Measurements from ENCODE around the gene NRGN. TPM values are rescaled to one million over a fixed set of nuclear protein-coding genes. Genes with fewer than 3 reads are reported as not detected.

The NRGN gene
- total and polyA plus RNA-seq, 4 donors: 0.51 to 1.7 (median 1.6) TPM; not detected in 1

- H3K4me1 ChIP-seq (ENCODE audit: control insufficient read depth in 4 of 4, insufficient read depth in 4 of 4, low read length in 3 of 4): peaks cover 13 to 25% (median 18%) of the 10 kb centered on the region in 4 donors
- no peak overlapping the region for H3K4me3 ChIP-seq (ENCODE audit: low read depth in 1 of 3, low read length in 3 of 3)
- H3K9me3 ChIP-seq (ENCODE audit: control insufficient read depth in 4 of 4, low read length in 3 of 4): no peaks in the 10 kb centered on the region
- TF ChIP-seq, protein P1, sequence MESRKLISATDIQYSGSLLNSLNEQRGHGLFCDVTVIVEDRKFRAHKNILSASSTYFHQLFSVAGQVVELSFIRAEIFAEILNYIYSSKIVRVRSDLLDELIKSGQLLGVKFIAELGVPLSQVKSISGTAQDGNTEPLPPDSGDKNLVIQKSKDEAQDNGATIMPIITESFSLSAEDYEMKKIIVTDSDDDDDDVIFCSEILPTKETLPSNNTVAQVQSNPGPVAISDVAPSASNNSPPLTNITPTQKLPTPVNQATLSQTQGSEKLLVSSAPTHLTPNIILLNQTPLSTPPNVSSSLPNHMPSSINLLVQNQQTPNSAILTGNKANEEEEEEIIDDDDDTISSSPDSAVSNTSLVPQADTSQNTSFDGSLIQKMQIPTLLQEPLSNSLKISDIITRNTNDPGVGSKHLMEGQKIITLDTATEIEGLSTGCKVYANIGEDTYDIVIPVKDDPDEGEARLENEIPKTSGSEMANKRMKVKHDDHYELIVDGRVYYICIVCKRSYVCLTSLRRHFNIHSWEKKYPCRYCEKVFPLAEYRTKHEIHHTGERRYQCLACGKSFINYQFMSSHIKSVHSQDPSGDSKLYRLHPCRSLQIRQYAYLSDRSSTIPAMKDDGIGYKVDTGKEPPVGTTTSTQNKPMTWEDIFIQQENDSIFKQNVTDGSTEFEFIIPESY (IDR thresholded peaks at IDR 0.05): no peak
- TF ChIP-seq ATF3 (IDR thresholded peaks at IDR 0.05) (no peak), FOXA1 (IDR thresholded peaks at IDR 0.05) (no peak), TAF1 (conservative IDR thresholded peaks at IDR 0.05) (no peak), RXRA (IDR thresholded peaks at IDR 0.05) (no peak), JUND (IDR thresholded peaks at IDR 0.05) (no peak), GABPA (IDR thresholded peaks at IDR 0.05 in 1 of 2, conservative IDR thresholded peaks at IDR 0.05 in 1 of 2) (no peak), NR2F2 (IDR thresholded peaks at IDR 0.05) (no peak), YY1 (IDR thresholded peaks at IDR 0.05) (no peak), MAX (IDR thresholded peaks at IDR 0.05) (no peak)
- TF ChIP-seq, protein P2, sequence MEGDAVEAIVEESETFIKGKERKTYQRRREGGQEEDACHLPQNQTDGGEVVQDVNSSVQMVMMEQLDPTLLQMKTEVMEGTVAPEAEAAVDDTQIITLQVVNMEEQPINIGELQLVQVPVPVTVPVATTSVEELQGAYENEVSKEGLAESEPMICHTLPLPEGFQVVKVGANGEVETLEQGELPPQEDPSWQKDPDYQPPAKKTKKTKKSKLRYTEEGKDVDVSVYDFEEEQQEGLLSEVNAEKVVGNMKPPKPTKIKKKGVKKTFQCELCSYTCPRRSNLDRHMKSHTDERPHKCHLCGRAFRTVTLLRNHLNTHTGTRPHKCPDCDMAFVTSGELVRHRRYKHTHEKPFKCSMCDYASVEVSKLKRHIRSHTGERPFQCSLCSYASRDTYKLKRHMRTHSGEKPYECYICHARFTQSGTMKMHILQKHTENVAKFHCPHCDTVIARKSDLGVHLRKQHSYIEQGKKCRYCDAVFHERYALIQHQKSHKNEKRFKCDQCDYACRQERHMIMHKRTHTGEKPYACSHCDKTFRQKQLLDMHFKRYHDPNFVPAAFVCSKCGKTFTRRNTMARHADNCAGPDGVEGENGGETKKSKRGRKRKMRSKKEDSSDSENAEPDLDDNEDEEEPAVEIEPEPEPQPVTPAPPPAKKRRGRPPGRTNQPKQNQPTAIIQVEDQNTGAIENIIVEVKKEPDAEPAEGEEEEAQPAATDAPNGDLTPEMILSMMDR (IDR thresholded peaks at IDR 0.05; ENCODE audit: low read depth, low read length, missing input control): no peak
- no peaks in the 10 kb centered on the region for H3K36me3 ChIP-seq (ENCODE audit: control insufficient read depth in 4 of 4, insufficient read depth in 3 of 4, low read depth in 1 of 4, low read length in 3 of 4)
- WGBS: 63% methylated on average over 2 of the region's 2 CpGs
- no peak overlapping the region for H3K9ac ChIP-seq (ENCODE audit: low read depth in 1 of 2, low read length in 2 of 2)
- DNase-seq (ENCODE audit: low spot score): no peak
- H3K27me3 ChIP-seq (ENCODE audit: control insufficient read depth in 4 of 4, insufficient read depth in 4 of 4, low read length in 3 of 4): peaks cover 0 to 5% (median under 1%) of the 10 kb centered on the region in 4 donors
- no peak overlapping the region for H3K27ac ChIP-seq (ENCODE audit: low read depth in 1 of 2, low read length in 2 of 2)
Observed at GRCh38 chr11:124742555-124742954, 2.8 kb downstream of the NRGN start.

- Histone ChIP-seq H3K9me3 (ENCODE audit: control insufficient read depth in 4 of 4, low read length in 3 of 4) (no peaks in the 10 kb centered on the region), H3K9ac (ENCODE audit: low read depth in 1 of 2, low read length in 2 of 2) (no peak overlapping the region), H3K4me1 (ENCODE audit: control insufficient read depth in 4 of 4, insufficient read depth in 4 of 4, low read length in 3 of 4) (peaks cover 13 to 25% (median 18%) of the 10 kb centered on the region in 4 donors), H3K36me3 (ENCODE audit: control insufficient read depth in 4 of 4, insufficient read depth in 3 of 4, low read depth in 1 of 4, low read length in 3 of 4) (no peaks in the 10 kb centered on the region), H3K27me3 (ENCODE audit: control insufficient read depth in 4 of 4, insufficient read depth in 4 of 4, low read length in 3 of 4) (peaks cover 0 to 5% (median under 1%) of the 10 kb centered on the region in 4 donors), H3K27ac (ENCODE audit: low read depth in 1 of 2, low read length in 2 of 2) (no peak overlapping the region), H3K4me3 (ENCODE audit: low read depth in 1 of 3, low read length in 3 of 3) (no peak overlapping the region)
- no peak for DNase-seq (ENCODE audit: low spot score)
- TF ChIP-seq RXRA (IDR thresholded peaks at IDR 0.05) (no peak), ATF3 (IDR thresholded peaks at IDR 0.05) (no peak), HNF4A (conservative IDR thresholded peaks at IDR 0.05) (no peak), EGR1 (IDR thresholded peaks at IDR 0.05; ENCODE audit: low read depth in 2 of 2) (no peak)
- 56% methylated on average over 6 of the region's 6 CpGs for WGBS
Observed at GRCh38 chr11:124743050-124743449, 3.3 kb downstream of the NRGN start.

Data from liver (tissue), 9 donors.